Inflammatory macrophage (primary cell): ENCODE data around the gene EML4.
A peak's percentile ranks its signal among the peaks of the same experiment; 100 is the strongest.
"Not testable (repeated sequence)": the region's sequence is repeated elsewhere in the genome, so short reads cannot be mapped to it uniquely, and the experiment has no call there.

Experiments
- DNase-seq, 2 donors: peaks; one replicate each; pipeline ENCODE4 v3.0.0-alpha.2; 2020 to 2022

Gene EML4

DNA sequence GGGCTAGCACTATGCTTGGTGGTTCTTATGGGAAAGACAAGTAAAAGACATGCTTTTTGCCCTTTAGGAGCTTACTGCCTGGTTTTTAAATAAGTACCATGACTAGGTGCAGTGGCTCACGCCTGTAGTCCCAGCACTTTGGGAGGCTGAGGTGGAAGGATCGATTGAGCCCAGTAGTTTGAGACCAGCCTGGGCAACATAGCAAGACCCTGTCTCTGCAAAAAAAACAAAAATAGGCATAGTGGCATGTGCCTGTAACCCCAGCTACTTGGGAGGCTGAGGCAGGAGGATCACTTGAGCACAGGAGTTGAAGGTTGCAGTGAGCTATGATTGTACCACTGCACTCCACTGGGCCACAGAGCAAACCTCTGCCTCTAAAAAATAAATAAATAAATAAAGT, 4.3 kb downstream of the EML4 start:
- DNase-seq = not testable (repeated sequence)

DNA sequence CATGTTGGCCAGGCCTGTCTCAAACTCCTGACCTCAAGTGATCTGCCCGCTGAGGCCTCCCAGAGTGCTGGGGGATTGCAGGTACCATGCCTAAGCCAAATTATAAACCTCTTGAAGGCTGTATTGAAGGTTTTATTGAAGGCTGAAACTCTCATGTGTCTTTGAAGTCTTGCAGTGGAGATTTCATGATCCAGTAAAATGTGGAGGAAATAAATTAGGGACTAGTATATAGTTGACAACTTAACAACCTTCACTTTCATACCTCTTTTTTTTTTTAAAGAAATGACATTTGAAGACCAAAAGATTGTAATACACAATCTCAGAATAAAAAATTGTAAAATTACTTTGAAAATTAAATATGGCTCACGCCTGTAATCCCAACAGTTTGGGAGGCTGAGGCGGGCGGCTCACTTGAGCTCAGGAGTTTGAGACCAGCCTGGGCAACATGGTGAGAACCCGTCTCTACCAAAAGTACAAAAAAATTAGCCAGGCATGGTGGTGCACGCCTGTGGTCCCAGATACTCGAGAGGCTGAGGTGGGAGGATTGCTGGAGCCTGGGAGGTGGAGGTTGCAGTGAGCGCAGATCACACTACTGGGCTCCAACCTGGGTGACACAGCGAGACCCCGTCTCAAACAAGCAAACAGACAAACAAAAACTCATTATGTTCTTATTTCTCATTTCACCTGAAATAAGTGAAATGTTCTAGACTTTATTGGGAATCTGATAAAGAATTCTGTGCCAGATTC, 8.0 kb downstream of the EML4 start:
- DNase-seq = no peak

DNA sequence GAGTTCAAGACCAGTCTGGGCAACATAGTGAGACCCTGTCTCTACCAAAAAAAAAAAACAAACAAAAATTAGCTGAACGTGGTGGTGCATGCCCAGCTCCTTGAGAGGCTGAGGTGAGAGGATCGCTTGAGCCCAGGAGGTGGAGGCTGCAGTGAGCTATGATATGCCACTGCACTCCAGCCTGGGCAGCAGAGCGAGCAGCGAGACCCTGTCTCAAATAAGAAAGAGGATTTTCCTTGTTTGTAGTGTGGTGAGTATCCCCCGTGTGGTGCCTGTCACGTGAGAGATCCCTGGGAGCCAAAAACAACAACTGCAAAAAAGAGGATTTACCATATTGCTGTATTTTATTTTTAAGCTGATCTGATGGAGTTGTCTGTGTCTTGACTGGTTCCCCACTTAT, 9.2 kb downstream of the EML4 start:
- DNase-seq = no peak

DNA sequence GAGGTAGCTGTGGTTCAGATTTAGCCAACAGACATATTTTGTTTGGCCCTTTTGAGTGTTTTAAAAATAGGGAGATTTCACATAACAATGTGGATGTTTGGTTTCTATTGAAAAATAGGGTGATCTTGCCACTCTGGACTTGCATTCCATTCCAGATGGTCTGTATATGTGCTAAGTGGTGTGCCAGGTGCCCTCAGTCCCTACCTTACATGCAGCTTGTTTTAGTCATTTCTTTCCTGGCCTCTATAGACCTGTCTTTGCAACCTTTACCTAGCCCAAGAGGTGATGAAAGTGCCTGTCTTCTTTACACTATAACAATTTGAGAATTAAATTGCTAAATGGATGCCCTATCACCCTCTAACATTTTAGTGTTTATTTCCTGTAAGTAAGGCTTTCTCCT, 11.1 kb downstream of the EML4 start:
- DNase-seq = no peak

DNA sequence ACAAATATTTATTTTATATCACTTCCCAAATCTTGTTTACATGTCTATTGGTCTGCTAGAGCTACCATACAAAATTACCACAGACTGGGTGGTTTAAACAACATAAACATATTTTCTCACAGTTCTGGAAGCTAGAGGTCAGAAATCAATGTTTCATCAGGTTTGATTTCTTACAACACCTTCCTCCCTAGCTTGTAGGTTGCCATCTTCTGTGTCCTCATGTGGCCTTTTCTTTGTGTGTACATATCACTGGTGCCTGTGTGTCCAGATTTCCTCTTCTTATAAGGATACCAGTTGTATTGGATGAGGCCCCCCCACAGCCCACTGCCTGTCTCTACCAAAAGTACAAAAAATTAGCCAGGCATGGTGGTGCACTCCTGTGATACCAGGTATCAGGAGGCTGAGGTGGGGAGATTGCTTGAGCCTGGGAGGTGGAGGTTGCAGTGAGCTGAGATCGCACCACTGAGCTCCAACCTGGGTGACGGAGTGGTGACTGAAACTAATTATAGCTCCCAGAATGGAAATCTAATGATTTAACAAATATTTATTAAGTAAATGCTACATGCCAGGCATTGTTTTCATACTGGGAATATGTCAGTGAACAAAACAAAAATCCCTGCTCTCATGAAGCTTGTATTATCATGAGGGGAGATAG, 13.6 kb downstream of the EML4 start:
- DNase-seq = no peak

DNA sequence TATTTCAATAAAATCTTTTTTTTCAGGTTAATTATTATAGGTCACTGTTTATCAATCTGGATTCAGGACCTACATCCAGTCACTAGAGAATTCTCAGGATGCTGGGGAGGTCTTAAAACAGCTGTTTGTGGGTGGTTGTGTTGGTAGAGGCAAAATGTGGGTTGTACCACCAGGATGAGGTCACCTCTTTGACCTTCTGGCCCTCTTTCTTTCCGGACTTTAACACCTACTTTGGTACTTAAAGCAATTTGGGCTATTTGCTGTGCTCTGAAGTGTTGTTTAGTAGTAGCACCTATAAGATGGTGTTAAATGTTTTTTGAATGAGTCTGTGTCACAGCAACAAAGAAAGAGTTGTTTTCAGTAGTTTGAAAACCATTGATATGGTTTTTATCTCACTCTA, 14.6 kb downstream of the EML4 start:
- DNase-seq = no peak

DNA sequence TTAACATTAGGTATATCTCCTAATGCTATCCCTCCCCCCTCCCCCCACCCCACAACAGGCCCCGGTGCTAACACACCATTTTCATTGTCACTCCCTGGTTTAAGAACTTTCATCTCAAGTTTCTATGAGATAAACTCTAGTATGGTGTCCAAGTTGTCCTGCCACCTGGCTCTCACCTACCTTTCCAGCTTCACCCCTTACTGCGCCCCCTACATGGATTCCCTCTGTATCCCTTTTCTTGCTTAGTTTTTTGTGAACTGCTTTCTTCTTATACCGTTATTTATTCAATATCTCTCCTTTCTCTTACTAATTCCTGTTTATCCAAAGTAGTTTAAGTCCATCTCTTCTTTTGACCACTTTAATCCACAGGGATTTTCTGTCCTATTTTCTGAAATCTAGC, 15.2 kb downstream of the EML4 start:
- no peak for DNase-seq

DNA sequence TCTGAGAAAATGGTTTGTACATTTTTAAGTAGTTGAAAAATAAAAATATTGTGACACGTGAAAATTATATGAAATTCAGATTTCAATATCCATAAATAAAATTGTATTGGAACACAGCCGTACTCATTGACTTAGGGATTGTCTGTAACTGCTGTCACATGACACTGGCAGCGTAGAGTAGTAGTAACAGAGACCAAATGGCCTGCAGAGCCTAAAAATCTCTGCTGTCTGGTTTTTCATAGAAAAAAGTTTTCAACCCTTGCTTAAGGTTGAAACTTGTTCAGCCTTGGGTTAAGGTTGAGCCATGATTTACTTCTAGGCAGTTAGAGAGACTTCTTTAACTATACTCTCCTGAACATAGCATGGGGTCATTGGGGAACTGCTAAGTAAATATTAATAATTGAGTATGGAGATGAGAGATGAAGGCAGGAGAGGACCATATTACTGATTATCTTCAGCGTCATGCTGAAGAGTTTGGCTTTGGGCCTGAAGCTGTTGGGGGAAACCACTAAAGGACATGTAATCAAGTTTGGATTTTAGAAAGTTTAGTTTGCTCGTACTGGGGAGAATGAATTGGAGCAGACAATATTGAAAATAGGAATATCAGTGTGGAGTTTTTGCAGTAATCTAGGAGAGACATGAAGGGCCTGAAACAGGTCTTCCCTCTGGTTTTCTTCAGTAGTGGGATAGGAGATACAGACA, 16.2 kb downstream of the EML4 start:
- DNase-seq = no peak

DNA sequence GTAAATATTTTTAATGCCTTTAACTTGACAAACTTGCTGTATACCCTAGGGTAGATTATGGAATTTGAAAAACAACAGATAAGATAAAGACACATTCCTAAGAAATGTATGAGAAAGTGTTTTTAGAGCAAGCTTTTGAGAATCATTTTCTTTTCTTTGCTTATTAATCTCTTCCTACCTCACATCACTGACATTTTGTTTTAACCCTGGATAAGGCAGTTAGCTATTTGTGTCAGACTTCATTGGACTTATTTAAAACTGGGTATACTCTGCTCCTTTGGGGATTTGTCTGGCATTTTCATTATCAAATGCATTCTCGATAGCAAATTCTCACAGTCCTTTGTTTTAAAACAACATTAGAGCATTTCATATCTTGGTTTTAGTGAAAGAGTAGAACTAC, 17.2 kb downstream of the EML4 start:
- DNase-seq = no peak

DNA sequence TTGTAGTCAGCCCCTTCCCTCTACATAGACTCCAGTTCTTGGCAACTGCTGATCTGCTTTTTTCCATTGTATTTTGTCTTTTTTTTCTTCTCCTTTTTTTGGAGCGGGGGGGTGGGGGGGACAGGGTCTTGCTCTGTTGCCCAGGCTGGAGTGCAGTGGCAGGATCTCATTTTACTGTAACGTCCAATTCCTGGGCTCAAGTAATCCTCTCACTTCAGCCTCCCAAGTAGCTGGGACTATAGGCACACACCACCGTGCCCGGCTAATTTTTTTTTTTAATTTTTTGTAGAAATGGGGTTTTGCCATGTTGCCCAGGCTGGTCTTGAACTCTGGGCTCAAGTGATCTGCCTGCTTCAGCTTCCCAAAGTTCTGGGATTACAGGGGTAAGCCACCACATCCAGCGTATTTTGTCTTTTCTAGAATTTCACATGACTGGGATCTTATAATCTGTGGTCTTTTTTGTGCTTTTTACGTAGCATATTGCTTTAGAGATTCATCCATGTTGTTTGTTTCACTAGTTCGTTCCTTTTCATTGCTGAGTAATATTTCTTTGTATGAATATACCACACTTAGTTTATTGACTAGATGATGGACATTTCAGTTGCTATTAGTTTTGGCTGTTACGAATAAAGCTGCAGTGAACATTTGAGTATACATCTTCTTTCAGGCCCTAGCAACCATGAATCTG, 17.9 kb downstream of the EML4 start:
- no peak for DNase-seq

DNA sequence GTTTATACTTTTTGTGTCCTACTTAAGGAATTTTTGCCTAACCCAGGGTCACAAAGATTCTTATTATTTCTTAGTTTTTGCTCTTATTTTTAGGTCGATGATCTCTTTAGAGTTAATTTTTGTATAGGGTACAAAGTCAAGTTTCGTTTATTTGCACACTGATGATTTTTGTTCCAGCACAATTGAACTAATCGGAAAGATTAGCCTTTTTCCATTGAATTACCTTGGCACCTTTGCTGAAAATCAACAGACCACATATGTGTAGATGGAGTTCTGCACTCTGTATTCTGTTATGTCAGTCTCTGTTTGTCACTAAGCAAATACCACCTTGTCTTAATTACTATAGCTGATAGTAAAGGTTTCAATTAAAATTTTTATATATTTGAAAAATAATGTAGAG, 18.7 kb downstream of the EML4 start:
- DNase-seq = no peak

DNA sequence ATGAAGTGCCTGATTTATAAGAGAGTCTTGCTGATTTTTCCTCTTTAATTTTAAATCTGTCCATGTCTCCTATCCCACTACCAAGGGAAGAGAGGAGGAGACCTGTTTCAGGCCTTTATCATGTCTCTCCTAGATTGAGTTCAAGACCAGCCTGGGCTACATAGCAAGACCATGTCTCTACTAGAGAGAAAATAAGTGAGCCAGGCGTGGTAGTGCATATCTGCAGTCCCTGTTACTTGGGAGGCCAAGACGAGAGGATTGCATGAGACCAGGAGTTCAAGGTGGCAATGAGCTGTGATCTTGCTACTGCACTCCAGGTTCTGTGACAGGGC, 20.0 kb downstream of the EML4 start:
- no peak for DNase-seq

DNA sequence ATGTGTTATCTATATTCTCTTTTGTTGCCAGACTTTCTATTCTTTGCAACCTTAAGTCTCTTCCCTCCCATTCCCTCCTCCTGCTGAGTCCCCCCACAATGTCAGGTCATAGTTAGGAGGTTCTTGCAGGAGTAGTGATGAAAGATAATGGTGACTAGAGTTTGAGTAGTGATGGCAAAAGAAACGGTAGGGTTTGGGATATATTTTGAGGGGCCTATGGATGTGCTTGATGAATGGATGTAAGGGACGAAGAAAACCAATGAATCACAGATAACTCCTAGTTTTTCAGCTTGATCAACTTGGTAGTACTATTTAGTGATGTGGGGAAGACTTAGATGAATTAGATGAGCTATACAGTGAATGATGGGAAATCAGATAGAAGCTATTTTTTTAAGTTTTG, 21.0 kb downstream of the EML4 start:
- DNase-seq = no peak

DNA sequence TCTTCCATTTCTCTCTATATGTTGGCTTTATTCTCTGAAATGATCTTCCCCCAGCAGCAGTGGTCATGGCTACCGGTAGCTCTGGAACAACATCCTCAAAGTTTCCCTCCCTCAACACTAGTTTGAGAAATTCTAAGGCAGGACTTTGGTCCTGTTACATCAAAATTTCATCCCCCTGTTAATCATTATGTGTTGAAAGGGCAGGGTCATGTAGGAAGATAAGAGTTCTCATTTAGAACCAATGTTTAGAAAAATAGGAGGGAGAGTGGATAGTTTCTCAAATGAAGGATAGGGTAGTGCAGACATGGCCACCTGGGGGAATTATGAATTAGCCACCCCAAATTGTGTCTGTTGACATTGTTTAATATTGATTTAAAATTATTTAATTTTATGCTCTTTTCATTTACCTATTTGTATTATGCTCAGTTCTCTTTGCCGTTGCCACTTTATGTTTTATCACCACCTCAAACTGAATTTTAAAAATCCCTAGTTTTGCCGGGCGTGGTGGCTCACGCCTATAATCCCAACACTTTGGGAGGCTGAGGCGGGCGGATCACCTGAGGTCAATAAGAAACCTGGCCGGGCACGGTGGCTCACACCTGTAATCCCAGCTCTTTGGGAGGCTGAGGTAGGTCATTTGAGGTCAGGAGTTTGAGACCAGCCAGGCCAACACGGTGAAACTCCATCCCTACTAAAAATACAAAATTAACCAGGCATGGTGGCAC, 22.3 kb downstream of the EML4 start:
- peak; percentile 14 to 33 for DNase-seq

DNA sequence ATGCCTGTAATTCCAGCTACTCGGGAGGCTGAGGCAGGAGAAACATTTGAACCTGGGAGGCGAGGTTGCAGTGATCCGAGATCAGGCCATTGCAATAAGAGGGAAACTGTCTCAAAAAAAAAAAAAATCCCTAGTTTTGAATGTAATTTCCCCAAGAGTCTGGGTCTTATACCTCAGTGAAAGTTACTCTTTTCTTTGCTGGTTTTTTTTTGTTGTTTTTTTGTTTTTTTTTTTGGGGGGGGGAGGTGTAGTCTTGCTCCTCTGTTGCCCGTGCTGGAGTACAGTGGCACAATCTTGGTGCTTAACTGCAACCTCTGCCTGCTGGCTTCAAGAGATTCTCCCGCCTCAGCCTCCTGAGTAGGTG, 22.8 kb downstream of the EML4 start:
- no peak for DNase-seq

DNA sequence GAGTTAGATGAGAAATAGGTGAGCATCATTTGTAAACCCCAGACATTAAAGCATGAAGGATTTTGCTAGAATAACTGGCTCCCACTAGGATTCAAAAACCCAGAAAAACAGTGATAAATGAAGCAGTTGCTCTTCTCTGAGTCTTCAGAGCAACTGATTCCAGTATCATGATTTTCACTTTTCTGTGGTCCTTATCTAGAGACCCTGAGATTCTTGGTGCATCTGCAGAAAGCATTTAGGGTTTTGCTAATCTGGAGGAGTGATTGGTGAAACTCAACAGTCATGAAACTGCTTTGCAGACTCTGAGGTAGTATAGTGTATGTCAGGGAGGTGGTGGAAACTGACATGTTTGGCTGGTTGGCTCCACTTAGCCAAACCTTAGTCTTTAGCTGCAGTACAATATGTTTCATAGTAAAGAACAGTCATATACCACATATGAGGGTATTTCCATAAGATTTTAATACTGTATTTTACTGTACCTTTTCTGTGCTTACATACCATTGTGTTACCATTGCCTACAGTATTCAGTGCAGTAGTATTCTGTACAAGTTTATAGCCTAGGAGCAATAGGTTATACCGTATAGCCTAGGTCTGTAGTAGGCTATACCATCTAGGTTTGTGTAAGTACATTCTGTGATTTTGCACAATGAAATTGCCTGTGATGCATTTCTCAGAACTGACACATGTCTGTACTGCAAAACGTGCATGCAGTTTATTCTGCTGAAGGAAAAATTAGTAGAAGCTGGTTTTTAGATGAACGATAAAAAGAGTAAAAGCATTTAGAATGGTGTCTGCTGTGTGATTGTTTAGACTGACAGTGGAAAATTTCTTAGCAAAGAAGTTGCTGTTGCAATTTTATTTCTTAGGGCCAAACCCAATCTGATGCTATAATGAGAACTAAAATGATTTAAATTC, 23.8 kb downstream of the EML4 start:
- DNase-seq = no peak

DNA sequence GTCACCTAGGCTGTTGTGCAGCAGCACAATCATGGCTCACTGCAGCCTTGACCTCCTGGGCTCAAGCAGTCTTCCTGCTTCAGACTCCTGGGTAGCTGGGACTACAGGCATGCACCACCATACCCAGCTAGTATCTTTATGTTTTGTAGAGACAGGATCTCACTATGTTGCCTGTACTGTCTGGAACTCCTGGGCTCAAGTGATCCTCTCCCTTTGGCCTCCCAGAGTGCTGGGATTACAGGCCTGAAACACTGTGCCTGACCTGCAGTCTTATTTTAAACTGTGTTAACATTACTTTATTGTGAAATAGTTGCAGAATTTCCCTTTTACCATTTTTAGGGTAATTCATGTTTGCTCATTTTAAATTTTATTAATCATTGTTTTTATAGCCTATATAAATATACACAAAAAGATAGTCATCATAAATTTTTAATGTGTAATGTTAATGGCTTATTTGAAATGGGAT, 24.6 kb downstream of the EML4 start:
- DNase-seq = peak; percentile 48 to 50

DNA sequence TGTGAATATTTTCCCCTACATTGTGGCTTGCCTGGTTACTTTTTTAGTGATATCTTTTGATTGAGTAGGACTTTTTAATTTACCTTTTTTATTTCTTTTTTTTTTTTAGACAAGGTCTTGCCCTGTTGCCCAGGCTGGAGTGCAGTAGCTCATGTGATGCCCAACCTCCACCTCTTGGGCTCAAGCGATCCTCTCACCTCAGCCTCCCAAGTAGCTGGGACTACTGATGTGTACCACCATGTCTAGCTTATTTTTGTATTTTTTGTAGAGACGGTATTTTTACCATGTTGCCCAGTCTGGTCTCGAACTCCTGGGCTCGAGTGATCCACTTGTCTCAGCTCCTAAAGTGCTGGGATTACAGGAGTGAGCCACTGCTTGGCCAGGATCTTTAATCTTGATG, 25.3 kb downstream of the EML4 start:
- no peak for DNase-seq

DNA sequence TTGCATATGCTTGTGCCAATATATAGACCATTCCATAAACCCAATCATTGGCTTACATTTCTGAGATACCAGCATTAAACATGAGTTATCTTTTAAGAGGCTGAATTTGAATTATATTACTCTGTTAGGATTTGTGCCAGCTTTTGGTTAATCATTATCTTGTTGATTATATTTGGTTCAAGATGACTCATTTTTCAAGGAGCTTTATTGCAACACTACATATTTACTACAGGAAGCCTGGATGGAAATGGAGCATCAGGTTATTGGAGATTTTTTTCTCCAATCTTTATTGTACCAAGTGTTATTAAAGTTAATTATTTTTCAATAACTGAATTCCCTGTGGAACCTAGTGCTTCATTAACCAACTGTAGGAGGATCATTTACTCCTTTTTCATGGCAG, 26.4 kb downstream of the EML4 start:
- no peak for DNase-seq

DNA sequence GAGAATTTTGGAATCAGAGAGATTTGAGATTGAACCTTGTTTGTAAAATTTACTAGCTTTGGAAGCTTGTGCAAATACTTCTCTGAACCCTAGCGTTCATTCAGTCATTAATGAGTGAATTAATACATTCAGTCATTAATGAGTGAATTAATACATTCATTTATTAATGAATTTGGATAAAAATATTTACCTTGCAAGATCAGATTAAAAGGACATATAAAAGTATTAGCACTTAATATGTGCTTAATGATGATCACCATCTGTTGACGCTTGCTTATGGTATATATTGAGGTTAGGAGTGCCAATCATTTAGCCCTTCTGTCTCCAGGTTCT, 26.9 kb downstream of the EML4 start:
- no peak for DNase-seq

DNA sequence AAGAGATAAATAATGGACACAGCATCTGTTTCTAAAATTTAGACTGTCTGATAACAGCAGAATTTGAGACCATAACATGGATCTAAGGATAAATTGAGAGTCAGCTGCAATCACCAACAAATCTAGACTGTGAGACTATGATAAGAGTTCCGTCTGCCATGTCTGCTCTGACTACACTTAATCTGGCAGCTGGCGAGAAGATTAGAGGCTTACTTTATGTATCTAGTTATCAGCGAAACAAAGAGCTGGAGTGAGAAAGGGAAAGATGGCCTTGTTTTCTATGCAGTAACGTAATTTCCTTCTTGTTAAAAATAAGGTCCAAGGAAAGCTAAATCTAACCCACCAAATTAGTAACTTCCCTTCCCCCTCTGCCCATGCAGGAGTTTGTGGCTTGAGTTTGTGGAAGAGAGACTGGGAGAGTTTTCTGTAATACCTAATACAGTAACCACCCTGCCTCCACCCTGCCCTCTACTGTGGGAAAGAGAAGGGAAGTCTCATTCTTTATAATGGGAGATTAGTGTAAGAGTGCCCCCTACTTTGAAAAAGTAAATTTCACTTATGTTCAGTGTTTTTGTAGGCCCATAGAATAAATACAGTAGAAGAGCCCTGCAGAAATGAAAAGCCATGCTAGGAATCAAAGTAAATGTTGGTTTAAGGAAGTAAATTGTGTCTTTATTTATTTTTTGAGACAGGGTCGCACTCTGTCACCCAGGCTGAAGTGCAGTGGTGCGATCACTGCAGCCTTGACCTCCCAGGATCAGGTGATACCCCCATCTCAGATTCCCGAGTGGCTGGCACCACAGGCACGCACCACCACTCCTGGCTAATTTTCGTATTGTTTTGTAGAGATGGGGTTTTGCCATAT, 27.5 kb downstream of the EML4 start:
- DNase-seq = peak; percentile 78 to 86
